Posterior vena cava (tissue), 2 donors: Measurements from ENCODE around the gene GGT6. TPM values are rescaled to one million over a fixed set of nuclear protein-coding genes. Genes with fewer than 3 reads are reported as not detected.

ENCODE experiments used
- DNase-seq: peaks from one replicate; pipeline ENCODE4 v3.0.0-alpha.2; 2020; ENCODE audit warnings: low spot score
- intact Hi-C, 2 donors: fragments of 100-400 bp; cut with DNase I; formaldehyde crosslinking; loops; one replicate each; pipeline versions ENCODE4 v1.14.1 to v1.14.2; 2022 to 2023
- total RNA-seq, 2 donors: library from RNA; stranded (reverse); fragmentation: NEBNext Ultra II Directional; extraction: Animal tissue kit (Norgen Biotek cat#: 25700); gene quantifications; one replicate each; pipeline ENCODE4 v1.2.1, GENCODE V29; 2021
- donor health status: DM: yes; HTN: yes; CAD: no.
- donor health status: DM: yes; HTN: yes; CAD: no.

Gene GGT6
- total RNA-seq, 2 donors from 2014 or later: not detected

- intact Hi-C loops: no loop called here
- no peak for DNase-seq
Measured at GRCh38 chr17:4514779-4515178, 45.6 kb downstream of the GGT6 start.

GRCh38 chr17:4514206-4514605 is 46.2 kb downstream of the GGT6 start:
- DNase-seq: no peak
- intact Hi-C loops: no loop called here

DNA sequence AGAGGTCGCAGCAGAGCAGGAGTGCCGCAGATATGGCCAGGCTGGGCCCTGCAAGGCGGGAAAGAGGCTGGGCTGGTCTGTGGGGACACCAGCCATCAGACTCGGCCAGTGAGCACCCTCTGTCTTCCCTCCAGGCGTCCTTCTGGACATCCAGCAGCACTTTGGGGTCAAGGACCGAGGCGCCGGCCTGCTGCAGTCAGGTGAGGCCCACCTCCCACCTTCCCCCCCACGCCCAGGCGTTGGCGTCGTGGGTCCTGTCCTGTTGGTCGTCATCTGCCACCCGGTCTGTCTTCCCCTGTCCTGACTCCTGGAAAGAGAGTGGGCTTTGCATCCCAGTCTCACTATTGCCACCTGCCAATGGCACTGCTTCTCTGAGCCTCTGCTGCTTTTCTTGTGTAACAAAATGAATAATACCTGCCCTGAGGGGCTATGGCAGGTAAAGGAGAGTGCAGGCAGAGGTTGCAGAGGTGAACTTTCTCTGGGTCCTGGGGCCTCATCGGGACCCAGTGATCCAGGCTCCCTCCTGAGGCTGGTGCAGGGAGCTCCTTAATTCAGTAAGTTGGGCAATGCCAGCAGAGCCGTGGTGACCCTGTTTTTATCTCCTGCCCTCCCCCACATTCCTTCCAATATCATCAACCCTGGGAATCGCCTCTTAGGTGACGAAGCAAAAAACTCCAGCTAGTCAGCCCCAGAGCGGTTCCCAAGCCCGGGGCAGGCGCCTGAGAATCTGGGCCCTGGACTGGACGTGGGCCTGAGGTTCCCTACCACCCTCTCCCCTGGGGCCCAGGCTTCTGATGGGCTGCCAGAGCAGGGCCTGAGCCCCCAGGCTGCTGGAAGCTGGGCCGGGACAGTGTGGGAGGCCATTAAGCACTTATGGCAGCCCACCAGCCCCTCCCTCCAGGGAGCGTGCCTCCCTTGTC is 47.0 kb downstream of the GGT6 start:
- no peak for DNase-seq
- intact Hi-C loops: no loop called here

DNA sequence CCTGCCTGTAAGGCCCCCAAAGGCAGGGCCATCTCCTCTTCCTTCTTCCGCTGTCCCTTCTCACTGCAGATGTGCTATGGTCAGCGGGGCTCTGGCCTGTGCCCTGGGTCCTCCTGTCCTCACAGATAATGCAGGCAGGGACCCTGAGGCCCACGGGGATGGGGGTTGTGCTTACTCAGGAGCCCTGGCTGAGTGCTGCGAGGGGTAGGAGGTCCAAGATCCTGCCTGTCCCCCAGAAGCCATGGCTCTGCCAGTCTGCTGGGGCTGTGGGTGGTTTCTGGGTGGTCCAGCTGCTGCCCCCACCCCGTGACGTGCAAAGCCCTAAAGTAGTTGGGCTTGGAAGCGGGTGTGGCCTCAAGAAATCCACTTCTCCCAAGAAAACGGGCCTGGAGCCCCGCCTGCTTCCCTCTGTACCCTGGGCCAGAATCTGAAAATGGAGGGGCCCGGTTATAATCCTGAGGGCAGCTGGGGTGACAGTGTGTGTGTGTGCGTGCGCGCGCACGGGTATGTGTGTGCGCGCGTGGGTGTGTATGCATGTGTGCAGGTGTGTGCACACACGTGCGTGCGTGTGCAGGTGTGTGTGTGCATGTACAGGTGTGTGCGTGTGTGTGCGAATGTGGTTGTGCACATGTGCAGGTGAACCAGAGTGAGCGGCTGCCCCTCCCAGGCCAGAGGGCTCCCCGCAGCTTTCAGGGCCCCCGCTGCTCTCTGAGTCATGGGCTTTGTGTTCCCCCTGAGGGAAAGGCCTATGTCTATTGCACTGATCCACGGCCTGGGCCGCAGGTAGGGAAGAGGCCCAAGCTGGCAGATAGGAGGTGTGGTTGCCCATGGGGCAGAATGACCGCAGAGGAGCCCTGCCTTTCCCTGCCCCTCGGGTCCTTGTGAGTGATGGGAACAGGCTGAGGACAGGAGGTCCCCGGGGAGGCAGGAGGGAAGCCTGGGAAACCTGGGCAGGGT is 47.9 kb downstream of the GGT6 start:
- DNase-seq: no peak
- intact Hi-C loops: loop anchor here in 1 of 2 donors (1.0 kb wide), 1 partner anchor 14 kb away; no protein-coding TSS in a partner anchor

DNA sequence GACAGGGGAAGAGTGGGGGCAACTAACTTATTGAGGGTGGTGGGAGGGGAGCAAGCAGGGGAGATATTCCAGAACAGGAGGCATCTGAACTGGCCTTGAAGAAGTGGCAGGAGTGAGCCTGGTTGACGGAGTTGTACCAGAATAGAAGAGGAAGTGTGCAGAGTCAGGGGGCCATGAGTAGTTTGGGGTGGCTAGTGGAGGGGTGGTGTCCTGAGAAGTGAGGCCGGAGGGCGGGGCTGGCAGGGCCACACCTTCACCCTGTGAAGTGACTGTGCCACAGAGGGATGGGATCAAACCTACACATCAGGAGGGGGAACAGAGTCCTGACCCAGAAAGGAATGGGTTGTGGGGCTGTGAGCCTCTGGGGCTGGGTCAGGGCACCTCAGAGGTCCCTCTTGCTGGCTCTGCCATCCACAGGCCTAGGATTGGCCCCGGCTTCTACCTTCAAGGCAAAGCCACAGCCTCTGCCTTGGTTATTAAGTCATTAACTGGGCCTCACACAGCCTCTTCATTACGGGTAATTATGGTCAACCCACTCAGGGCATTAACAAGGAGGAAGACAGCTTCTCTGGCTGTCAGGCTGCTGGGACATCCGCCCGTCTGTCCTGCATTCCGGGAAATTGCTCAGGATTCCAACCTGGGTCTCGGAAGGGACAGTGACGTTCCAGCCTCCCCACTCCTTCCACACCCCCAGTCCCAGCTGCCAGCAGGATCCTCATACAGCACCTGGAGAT is 49.0 kb downstream of the GGT6 start:
- intact Hi-C loops: no loop called here
- no peak for DNase-seq

GRCh38 chr17:4510618-4510941 is 49.8 kb downstream of the GGT6 start:
- intact Hi-C loops: no loop called here
- no peak for DNase-seq

- intact Hi-C loops: no loop called here
- peak; percentile 92 for DNase-seq
Measured at GRCh38 chr17:4509923-4510617, 50.3 kb downstream of the GGT6 start.

GRCh38 chr17:4509401-4509800 is 51.0 kb downstream of the GGT6 start:
- intact Hi-C loops: no loop called here
- no peak for DNase-seq

DNA sequence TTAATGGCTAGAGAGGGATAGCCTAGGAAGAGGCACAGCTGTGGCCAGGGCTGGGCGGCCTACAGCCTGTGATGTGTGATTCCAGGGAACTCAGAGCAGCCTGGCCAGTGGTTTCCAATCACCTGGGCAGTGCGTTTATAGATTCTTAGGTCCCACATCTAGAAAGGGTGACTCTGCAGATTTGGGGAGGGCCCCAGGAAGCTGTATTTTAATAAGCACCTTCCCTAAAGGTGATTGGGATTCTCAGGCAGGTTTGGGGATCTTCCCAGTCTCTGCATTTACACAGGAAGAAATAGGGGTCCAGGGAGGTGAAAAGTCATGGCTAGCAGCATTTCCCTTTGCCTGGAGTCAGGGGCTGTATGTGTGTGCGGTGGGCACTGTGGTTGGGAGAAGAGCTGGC is 52.2 kb downstream of the GGT6 start:
- intact Hi-C loops: no loop called here
- no peak for DNase-seq

GRCh38 chr17:4507361-4508111 is 52.8 kb downstream of the GGT6 start:
- no peak for DNase-seq

More at GRCh38 chr17:4507361-4508111, 52.8 kb downstream of the GGT6 start:
- intact Hi-C loops: no loop called here

Other genes with a start within 250 kb of the GGT6 start
- 10 to 100 TPM; 53.4 to 57.0 TPM for gene UBE2G1, start 193.9 kb downstream of the GGT6 start, total RNA-seq
- under 1 TPM; 0.24 to 0.32 TPM for gene SPNS3, start 126.6 kb downstream of the GGT6 start, total RNA-seq
- gene SPNS2, start 61.7 kb downstream of the GGT6 start, total RNA-seq: 10 to 100 TPM; 16.2 to 20.9 TPM
- gene MYBBP1A, start 5.2 kb downstream of the GGT6 start, total RNA-seq: 10 to 100 TPM; 37.9 to 41.0 TPM
- gene SMTNL2, start 24.0 kb upstream of the GGT6 start, total RNA-seq: 1 to 10 TPM; 2.0 to 3.0 TPM
- not detected for gene ALOX15, start 81.1 kb upstream of the GGT6 start, total RNA-seq
- gene PELP1, start 143.6 kb upstream of the GGT6 start, total RNA-seq: 10 to 100 TPM; 33.3 to 37.8 TPM
- 10 to 100 TPM; 50.7 to 63.8 TPM for gene ARRB2, start 150.1 kb upstream of the GGT6 start, total RNA-seq
- 10 to 100 TPM in 1 of 2 donors, 1 to 10 TPM in 1; 10.0 to 10.8 TPM for gene MED11, start 170.9 kb upstream of the GGT6 start, total RNA-seq
- 1 to 10 TPM; 1.1 to 1.2 TPM for gene ZMYND15, start 179.3 kb upstream of the GGT6 start, total RNA-seq
- gene CXCL16, start 179.4 kb upstream of the GGT6 start, total RNA-seq: 10 to 100 TPM; 14.8 to 20.4 TPM
- gene TM4SF5, start 211.3 kb upstream of the GGT6 start, total RNA-seq: not detected
- gene VMO1, start 225.8 kb upstream of the GGT6 start, total RNA-seq: 1 to 10 TPM; 2.1 to 3.4 TPM
- not detected for gene GLTPD2, start 228.4 kb upstream of the GGT6 start, total RNA-seq
- 100 to 1,000 TPM in 1 of 2 donors, 10 to 100 TPM in 1; 87.5 to 103 TPM for gene PSMB6, start 235.6 kb upstream of the GGT6 start, total RNA-seq
- gene PLD2, start 246.6 kb upstream of the GGT6 start, total RNA-seq: 10 to 100 TPM; 22.2 to 30.3 TPM